B cell (primary cell): ENCODE measurements around the gene TUT1. TPM values are rescaled to one million over a fixed set of nuclear protein-coding genes. Genes with fewer than 3 reads are reported as not detected.
A peak's percentile ranks its signal among the peaks of the same experiment; 100 is the strongest.

ENCODE experiments used
- ATAC-seq: fragments of 200-7000 bp; cut with Tn5 transposase; one replicate; pipeline ENCODE4 v1.10.0; 2021; ENCODE audit warnings: low read depth, mild to moderate bottlenecking, moderate number of reproducible peaks, moderate library complexity
- CTCF ChIA-PET: fragments of 350-600 bp; sonication (Branson Sonifier 250); formaldehyde crosslinking; loops from one replicate; lab custom pipeline; 2021; ENCODE audit warnings: antibody characterized with exemption, inconsistent platforms; lab: Charles Lee
- POLR2A ChIA-PET: fragments of 350-600 bp; sonication (Branson Sonifier 250); formaldehyde crosslinking; loops from one replicate; lab custom pipeline; 2021; ENCODE audit warnings: antibody characterized with exemption; lab: Charles Lee
- DNase-seq: peaks from one replicate; pipeline ENCODE4 v3.0.0; 2013
- H2AFZ ChIP-seq: 2 replicates; pipeline ENCODE4 v1.6.1; 2012; ENCODE audit warnings: mild to moderate bottlenecking, low read depth, low read length; ENCODE audit not compliant: insufficient read depth, poor library complexity, severe bottlenecking
- H3K27ac ChIP-seq, 2 donors: 1 replicate in 1 of 2; 2 replicates in 1 of 2; pipeline ENCODE4 v1.5.1; 2012 to 2013; ENCODE audit warnings: low read length in 2 of 2, mild to moderate bottlenecking in 2 of 2, moderate library complexity in 1 of 2
- H3K27me3 ChIP-seq, 4 experiments: fragments of 200-600 bp in 1 of 4; sonication (generic) in 1 of 4; replicated peaks in 1 of 4; 1 replicate in 2 of 4; 2 replicates in 2 of 4; pipeline versions ENCODE4 v1.6.1 to v1.7.0; 2013 to 2016; ENCODE audit warnings: low read length in 3 of 4, mild to moderate bottlenecking in 2 of 4, mixed read lengths in 1 of 4, moderate library complexity in 1 of 4; ENCODE audit not compliant: insufficient read depth in 4 of 4, control insufficient read depth in 3 of 4; ENCODE audit errors: control extremely low read depth in 1 of 4
- H3K36me3 ChIP-seq, 2 experiments: replicated peaks in 1 of 2; 1 replicate in 1 of 2; 2 replicates in 1 of 2; pipeline versions ENCODE4 v1.6.1 to v1.7.1; 2013; ENCODE audit warnings: low read length in 1 of 2; ENCODE audit not compliant: insufficient read depth in 2 of 2, control insufficient read depth in 1 of 2; ENCODE audit errors: control extremely low read depth in 1 of 2, extremely low read depth in 1 of 2
- H3K4me1 ChIP-seq, 2 donors: fragments of 200-600 bp in 1 of 2; sonication (generic) in 1 of 2; 1 replicate in 1 of 2; 2 replicates in 1 of 2; pipeline versions ENCODE4 v1.5.1 to v1.6.1; 2013 to 2017; ENCODE audit warnings: low read length in 2 of 2; ENCODE audit not compliant: control insufficient read depth in 2 of 2, insufficient read depth in 2 of 2
- H3K4me2 ChIP-seq: replicated peaks from 2 replicates; pipeline ENCODE3; 2012; ENCODE audit warnings: mild to moderate bottlenecking, low read depth, low read length; ENCODE audit not compliant: poor library complexity, severe bottlenecking
- H3K4me3 ChIP-seq, 5 experiments: fragments of 200-600 bp in 1 of 5; sonication (generic) in 1 of 5; 1 replicate in 3 of 5; 2 replicates in 2 of 5; pipeline versions ENCODE4 v1.5.1 to v1.7.0; 2011 to 2016; ENCODE audit warnings: low read length in 4 of 5, mild to moderate bottlenecking in 4 of 5, low read depth in 2 of 5, control low read depth in 1 of 5, moderate library complexity in 1 of 5; ENCODE audit not compliant: insufficient read depth in 1 of 5; ENCODE audit errors: control extremely low read depth in 1 of 5, extremely low read depth in 1 of 5
- H3K79me2 ChIP-seq: fragments of 200-600 bp; sonication (generic); one replicate; pipeline ENCODE4 v1.6.0; 2016; ENCODE audit warnings: low read length; ENCODE audit not compliant: control insufficient read depth, insufficient read depth
- H3K9ac ChIP-seq: fragments of 200-600 bp; sonication (generic); 2 replicates; pipeline ENCODE4 v1.6.1; 2017; ENCODE audit warnings: mild to moderate bottlenecking, low read length, moderate library complexity
- H3K9me3 ChIP-seq, 3 donors: one replicate each; pipeline versions ENCODE4 v1.6.1 to v1.7.1; 2013; ENCODE audit warnings: low read length in 2 of 3; ENCODE audit not compliant: control insufficient read depth in 2 of 3, insufficient read depth in 1 of 3; ENCODE audit errors: control extremely low read depth in 1 of 3
- H4K20me1 ChIP-seq: 2 replicates; pipeline ENCODE4 v1.6.0; 2012; ENCODE audit warnings: mild to moderate bottlenecking, low read length; ENCODE audit not compliant: insufficient read depth, control insufficient read depth, poor library complexity, severe bottlenecking
- H3K27ac Mint-ChIP-seq: one replicate; pipeline ENCODE4 v1.8.0; 2021; ENCODE audit warnings: mixed read lengths
- H3K27me3 Mint-ChIP-seq: one replicate; pipeline ENCODE4 v1.8.0; 2021; ENCODE audit warnings: mixed read lengths
- H3K4me1 Mint-ChIP-seq: one replicate; pipeline ENCODE4 v1.8.0; 2021; ENCODE audit warnings: mixed read lengths
- H3K4me3 Mint-ChIP-seq: one replicate; pipeline ENCODE4 v1.8.0; 2021; ENCODE audit warnings: mixed read lengths
- H3K9me3 Mint-ChIP-seq: one replicate; pipeline ENCODE4 v1.8.0; 2022; ENCODE audit warnings: mixed read lengths; ENCODE audit not compliant: insufficient read depth
- CTCF ChIP-seq: fragments of 200-600 bp; IDR thresholded peaks from one replicate; pipeline ENCODE4 v1.8.0; 2022; ENCODE audit warnings: antibody characterized with exemption, mild to moderate bottlenecking
- EZH2 ChIP-seq: IDR thresholded peaks from 2 replicates; pipeline ENCODE4 v1.6.1; 2012; ENCODE audit warnings: borderline replicate concordance, low read depth, mild to moderate bottlenecking, moderate library complexity, low read length; ENCODE audit not compliant: insufficient read depth, poor library complexity, severe bottlenecking
- WGBS: methylation state at CpG from one replicate; pipeline ENCODE4 v1.1.5; 2013; ENCODE audit warnings: missing lambda C conversion rate; ENCODE audit not compliant: insufficient coverage; 5-methylcytosine and 5-hydroxymethylcytosine counted together
- intact Hi-C: fragments of 100-400 bp; cut with micrococcal nuclease; formaldehyde crosslinking; loops from one replicate; pipeline ENCODE4 v1.10.0; 2022
- polyA plus RNA-seq: library from polyadenylated mRNA; depleted of rRNA; stranded (reverse); fragments of >200 nt; gene quantifications from 2 replicates; pipeline ENCODE4 v1.2.3, GENCODE V29; 2012
- total RNA-seq, 2 donors: library from RNA; stranded (reverse); fragments of 120-200 nt in 1 of 2; gene quantifications; 1 replicate in 1 of 2; 2 replicates in 1 of 2; pipeline versions ENCODE4 v1.2.3 to v1.2.4, GENCODE V29; 2013 to 2022

TUT1 gene
- total and polyA plus RNA-seq, 2 donors (not counting 1 experiment from before 2014, with no cell fraction given): 31.1 to 47.7 TPM

DNA sequence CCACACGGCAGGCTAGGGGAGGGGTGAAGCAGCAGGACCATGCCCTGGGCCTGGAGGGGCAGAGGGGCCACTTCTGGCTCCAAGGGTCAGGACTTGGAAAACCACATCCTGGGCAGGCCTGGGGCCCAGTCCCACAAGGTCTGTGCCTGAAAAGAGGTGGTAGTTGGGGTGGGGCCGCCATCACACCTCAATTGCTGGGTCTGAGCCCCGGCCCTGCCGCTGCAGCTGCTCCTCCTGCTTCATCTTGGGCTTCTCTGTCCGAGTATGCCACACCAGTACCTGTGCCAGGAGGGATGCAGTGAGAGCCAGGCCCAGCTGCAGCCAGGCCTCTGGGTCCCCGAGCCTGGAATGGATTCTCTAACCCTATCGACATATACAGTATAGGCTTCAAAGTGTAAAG is 24.2 kb upstream of the TUT1 start:
- no peaks in the 10 kb centered on the region for H3K27me3 Mint-ChIP-seq
- Histone ChIP-seq H3K36me3 (peaks cover 0 to 19% of the 10 kb centered on the region in 2 experiments), H4K20me1 (peaks cover 11% of the 10 kb centered on the region), H3K4me2 (no peak overlapping the region), H3K4me3 (no peak overlapping the region), H3K9ac (no peak overlapping the region), H3K4me1 (peaks cover 13 to 25% of the 10 kb centered on the region in 2 donors), H3K27me3 (no peaks in the 10 kb centered on the region), H3K9me3 (no peaks in the 10 kb centered on the region), H2AFZ (no peak overlapping the region), H3K27ac (no peak overlapping the region), H3K79me2 (peaks cover 46% of the 10 kb centered on the region)
- ATAC-seq: no peak
- intact Hi-C loops: no loop called here
- H3K4me3 Mint-ChIP-seq: no peak overlapping the region
- no peak for DNase-seq
- POLR2A ChIA-PET: interaction anchor here (0.6 kb wide), 1 partner anchor 24 kb away, joined by 3 read pairs; no protein-coding TSS in a partner anchor
- CTCF ChIA-PET: no interaction called here
- H3K9me3 Mint-ChIP-seq: no peaks in the 10 kb centered on the region
- H3K27ac Mint-ChIP-seq: no peak overlapping the region
- H3K4me1 Mint-ChIP-seq: peaks cover 22% of the 10 kb centered on the region
- 93% methylated on average over 4 of the region's 7 CpGs for WGBS
- TF ChIP-seq CTCF (no peak), EZH2 (no peak)

- Histone ChIP-seq H3K4me2 (no peak overlapping the region), H2AFZ (no peak overlapping the region), H3K27ac (no peak overlapping the region), H3K4me3 (no peak overlapping the region), H3K4me1 (peaks cover 10 to 21% of the 10 kb centered on the region in 2 donors), H3K79me2 (peaks cover 50% of the 10 kb centered on the region), H3K27me3 (no peaks in the 10 kb centered on the region), H3K36me3 (peaks cover 0 to 23% of the 10 kb centered on the region in 2 experiments), H3K9me3 (no peaks in the 10 kb centered on the region), H4K20me1 (peaks cover 11% of the 10 kb centered on the region), H3K9ac (no peak overlapping the region)
- Mint-ChIP-seq H3K4me3 (no peak overlapping the region), H3K27ac (peak overlapping the region; percentile 75), H3K4me1 (peaks cover 24% of the 10 kb centered on the region), H3K27me3 (no peaks in the 10 kb centered on the region), H3K9me3 (no peaks in the 10 kb centered on the region)
- ChIA-PET POLR2A (interaction anchor here (1.6 kb wide), 1 partner anchor 23 kb away, joined by 3 read pairs; the partner anchor contains the start of gene TUT1), CTCF (no interaction called here)
- intact Hi-C loops: no loop called here
- WGBS: 95% methylated on average over 6 of the region's 8 CpGs
- no peak for DNase-seq
- no peak for TF ChIP-seq CTCF
- no peak for TF ChIP-seq EZH2
- ATAC-seq: no peak
Observed at GRCh38 chr11:62614275-62614674, 23.0 kb upstream of the TUT1 start.
